GM21360 (cell line): ENCODE results near the gene SH3GLB1.
A peak's percentile ranks its signal among the peaks of the same experiment; 100 is the strongest.
"Not testable (repeated sequence)": the region's sequence is repeated elsewhere in the genome, so short reads cannot be mapped to it uniquely, and the experiment has no call there.

Experiments
- ATAC-seq: cut with Tn5 transposase; IDR thresholded peaks from one replicate; pipeline ENCODE4 v1.9.1; 2021; ENCODE audit warnings: mild to moderate bottlenecking, moderate library complexity; ENCODE audit not compliant: unreplicated experiment

The SH3GLB1 gene

GRCh38 chr1:86704458-86704971, at the start of gene SH3GLB1:
Gene SH3GLB1, plus strand, starts transcription at chr1:86704576. Its CDS starts 324 bp downstream, at chr1:86704900.
- ATAC-seq, result peak; percentile 87

- not testable (repeated sequence) for ATAC-seq
These were observed 46.0 kb upstream of the SH3GLB1 start for GRCh38 chr1:86658381-86658780.

- no peak for ATAC-seq
These were observed 38.0 kb upstream of the SH3GLB1 start for GRCh38 chr1:86666368-86666767.

GRCh38 chr1:86687595-86687994, 16.8 kb upstream of the SH3GLB1 start:
- no peak for ATAC-seq

- no peak for ATAC-seq
These were observed 11.7 kb upstream of the SH3GLB1 start for GRCh38 chr1:86692641-86693040.

- ATAC-seq, result no peak
These were observed 9.0 kb upstream of the SH3GLB1 start for GRCh38 chr1:86695400-86695799.

GRCh38 chr1:86696522-86696921, 7.9 kb upstream of the SH3GLB1 start:
- no peak for ATAC-seq

- ATAC-seq, result no peak
These were observed 5.2 kb upstream of the SH3GLB1 start for GRCh38 chr1:86699186-86699585.

- no peak for ATAC-seq
These were observed 2.6 kb upstream of the SH3GLB1 start for GRCh38 chr1:86701731-86702130.

- not testable (repeated sequence) for ATAC-seq
These were observed 1.4 kb upstream of the SH3GLB1 start for GRCh38 chr1:86702954-86703494.

GRCh38 chr1:86703696-86704457, 499 bp upstream of the SH3GLB1 start:
- ATAC-seq, result peak; percentile 35

- ATAC-seq, result peak; percentile 29
These were observed 742 bp downstream of the SH3GLB1 start for GRCh38 chr1:86704972-86705664.

GRCh38 chr1:86705665-86705985, 1.2 kb downstream of the SH3GLB1 start:
- ATAC-seq, result no peak

GRCh38 chr1:86706018-86706635, 1.8 kb downstream of the SH3GLB1 start:
- no peak for ATAC-seq

GRCh38 chr1:86708920-86709319, 4.5 kb downstream of the SH3GLB1 start:
- no peak for ATAC-seq

- no peak for ATAC-seq
These were observed 7.9 kb downstream of the SH3GLB1 start for GRCh38 chr1:86712088-86712860.

GRCh38 chr1:86713477-86713876, 9.1 kb downstream of the SH3GLB1 start:
- no peak for ATAC-seq

- ATAC-seq, result no peak
These were observed 9.8 kb downstream of the SH3GLB1 start for GRCh38 chr1:86714159-86714558.

GRCh38 chr1:86714561-86715244, 10.3 kb downstream of the SH3GLB1 start:
- no peak for ATAC-seq

- no peak for ATAC-seq
These were observed 14.4 kb downstream of the SH3GLB1 start for GRCh38 chr1:86718786-86719185.
